Measurements from ENCODE around the gene LMF1.

Gene LMF1

GRCh38 chr16:970766-971581, at the start of gene LMF1:
Gene LMF1 (minus strand): TSS chr16:970984. CDS start chr16:970980, 4 bp downstream.
- DNase-seq (ENCODE audit: low read depth in 2 of 2): peak; percentile 88 to 93

DNA sequence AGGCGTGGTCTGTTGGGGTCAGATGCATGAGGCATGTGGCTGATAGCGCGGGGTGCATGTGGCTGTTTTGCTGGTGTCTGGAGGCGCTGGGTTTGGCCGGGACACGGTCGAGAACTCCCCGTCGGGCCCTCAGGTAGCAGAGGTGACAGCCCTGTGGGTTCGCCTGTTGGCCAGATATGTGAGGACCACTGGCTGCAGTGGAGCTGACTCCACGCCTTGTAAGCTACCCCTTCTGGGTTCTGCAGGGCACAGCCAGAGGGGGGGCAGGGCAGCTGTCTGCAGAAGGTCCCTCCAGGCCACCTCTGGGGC, 49.3 kb upstream of the LMF1 start:
- DNase-seq (ENCODE audit: low read depth in 2 of 2): no peak

GRCh38 chr16:1019231-1020090, 48.7 kb upstream of the LMF1 start:
- no peak for DNase-seq (ENCODE audit: low read depth in 2 of 2)

DNA sequence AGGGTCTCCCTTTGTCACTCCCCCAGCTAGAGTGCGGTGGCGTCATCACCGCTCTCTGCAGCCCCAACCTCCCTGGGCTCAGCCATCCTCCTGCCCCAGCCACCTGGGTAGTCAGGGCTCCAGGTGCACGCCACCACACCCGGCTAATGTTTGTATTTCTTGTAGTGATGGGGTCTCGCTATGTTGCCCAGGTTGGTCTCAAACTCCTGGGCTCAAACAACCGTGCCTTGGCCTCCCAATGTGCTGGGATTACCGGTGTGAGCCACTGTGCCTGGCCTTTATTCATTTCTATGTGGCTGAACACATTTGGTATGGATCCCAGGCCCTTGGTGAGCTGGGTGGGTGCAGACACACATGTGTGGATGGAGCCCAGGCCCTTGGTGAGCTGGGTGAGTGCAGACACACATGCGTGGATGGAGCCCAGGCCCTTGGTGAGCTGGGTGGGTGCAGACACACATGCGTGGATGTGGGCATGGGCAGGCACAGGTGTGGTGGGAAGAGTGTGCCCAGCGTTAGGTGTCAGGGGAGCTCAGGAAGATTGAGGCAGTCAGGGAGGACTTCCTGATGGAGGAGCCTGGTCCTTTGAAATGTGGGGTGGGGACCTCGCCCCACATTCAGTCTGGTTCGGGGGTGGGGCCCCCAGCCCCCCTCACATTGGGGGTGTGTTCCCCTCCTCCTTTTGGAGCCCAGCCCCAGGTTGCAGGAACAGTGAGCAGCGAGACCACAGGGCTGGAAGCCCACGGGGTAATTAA, 47.8 kb upstream of the LMF1 start:
- no peak for DNase-seq (ENCODE audit: low read depth in 2 of 2)

DNA sequence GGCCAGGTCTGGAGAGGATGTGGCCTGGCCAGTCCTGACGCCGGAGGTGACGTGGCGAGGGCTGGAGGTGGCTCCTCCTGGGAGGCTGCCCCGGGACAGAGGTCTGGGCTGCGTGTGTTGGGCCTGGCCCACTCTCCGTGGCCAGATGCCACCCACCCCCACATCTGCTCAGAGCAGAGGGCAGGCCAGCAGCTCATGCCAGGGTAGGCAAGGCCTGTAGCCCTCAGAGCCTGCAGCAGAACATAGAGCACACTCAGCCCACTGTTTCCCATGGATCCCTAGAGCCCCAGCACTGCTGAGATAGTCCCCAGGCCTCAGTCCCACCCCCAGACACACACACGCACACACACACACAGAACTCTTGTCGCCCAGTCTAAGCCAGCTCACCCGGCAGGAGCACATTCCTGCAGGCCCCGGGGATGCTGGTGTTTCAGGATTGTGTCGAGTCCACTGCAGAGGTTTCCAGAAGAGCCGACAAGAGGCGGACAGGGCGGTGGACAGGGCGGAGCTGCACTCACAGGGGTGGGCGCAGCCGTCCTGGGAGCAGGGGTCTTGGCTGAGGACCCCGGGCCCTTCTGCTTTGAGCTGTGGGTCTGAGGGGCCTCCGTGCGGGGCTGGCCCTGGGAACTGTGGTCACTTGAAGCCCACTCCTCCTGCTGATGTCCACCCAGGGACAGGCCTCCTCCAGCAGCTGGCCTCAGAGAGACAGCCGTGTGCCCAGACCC, 44.1 kb upstream of the LMF1 start:
- DNase-seq (ENCODE audit: low read depth in 2 of 2): no peak

- DNase-seq (ENCODE audit: low read depth in 2 of 2): no peak
These were observed 43.4 kb upstream of the LMF1 start for GRCh38 chr16:1014221-1014620.

- no peak for DNase-seq (ENCODE audit: low read depth in 2 of 2)
These were observed 42.8 kb upstream of the LMF1 start for GRCh38 chr16:1013593-1013900.

DNA sequence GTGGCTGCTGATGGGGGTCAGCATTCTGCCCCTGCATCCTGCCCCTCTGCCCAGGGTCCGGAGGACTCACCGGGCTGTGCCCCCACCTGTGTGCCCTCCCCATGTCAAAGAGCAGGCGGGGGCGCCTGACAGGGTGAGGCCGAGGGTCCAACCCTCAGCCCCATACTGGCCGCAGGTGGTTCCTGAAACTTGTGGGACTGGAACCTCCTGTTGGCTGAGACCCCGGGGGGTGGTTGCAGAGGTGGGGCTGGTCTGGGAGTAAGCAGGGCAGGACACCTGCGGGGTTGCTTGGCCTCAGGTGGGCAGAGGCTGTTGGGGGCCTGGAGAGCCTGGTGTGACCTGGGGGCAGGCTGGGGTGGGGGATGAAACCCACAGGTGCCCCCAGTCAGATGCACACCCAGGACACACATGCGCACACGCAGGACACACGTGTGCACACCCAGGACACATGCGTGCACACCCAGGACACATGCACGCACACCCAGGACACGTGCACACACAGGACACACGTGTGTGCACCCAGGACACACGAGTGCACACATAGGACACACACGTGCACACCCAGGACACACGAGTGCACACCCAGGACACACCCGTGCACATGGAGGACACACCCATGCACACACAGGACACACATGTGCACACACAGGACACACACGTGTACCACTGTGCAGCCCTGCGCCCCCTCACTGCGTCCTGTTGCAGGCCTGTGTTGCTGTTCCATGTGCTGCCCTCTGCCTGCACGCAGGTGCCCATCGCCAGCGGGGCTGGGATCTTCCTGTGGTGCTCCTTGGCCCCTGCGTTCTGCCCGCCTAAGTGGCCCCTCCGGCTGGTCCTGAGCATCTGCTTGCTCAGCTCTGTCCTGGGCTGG, 42.2 kb upstream of the LMF1 start:
- no peak for DNase-seq (ENCODE audit: low read depth in 2 of 2)

GRCh38 chr16:1012135-1012534, 41.4 kb upstream of the LMF1 start:
- no peak for DNase-seq (ENCODE audit: low read depth in 2 of 2)

DNA sequence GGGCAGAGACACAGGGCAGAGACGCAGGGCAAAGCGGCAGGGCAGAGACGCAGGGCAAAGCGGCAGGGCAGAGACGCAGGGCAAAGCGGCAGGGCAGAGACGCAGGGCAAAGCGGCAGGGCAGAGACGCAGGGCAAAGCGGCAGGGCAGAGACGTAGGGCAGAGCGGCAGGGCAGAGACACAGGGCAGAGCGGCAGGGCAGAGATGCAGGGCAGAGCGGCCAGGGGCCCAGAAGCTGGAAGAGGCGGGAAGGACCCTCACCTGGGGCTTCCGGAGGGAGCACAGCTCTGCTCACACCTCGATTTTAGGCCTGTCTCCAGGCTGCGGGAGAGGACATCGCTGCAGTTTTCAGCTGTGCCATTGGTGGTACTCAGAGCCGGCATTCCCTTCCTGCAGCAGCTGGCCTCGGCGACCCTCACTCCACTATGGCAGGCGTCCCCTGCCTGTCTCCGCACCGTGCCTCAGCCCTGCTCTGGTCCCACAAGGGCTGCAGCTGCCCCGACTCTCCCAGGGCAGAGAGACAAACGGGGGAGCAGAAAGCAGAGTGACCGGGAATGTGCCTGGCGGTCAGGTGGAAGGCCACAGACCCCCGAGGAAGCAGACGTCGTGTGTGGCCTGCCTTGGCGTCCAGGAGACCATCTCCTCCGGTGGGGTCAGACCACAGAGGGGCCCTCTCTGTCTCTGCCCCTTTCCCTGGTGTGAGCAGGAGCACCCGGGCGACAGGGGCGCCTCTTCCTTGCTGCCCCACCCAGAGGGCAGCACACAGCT, 40.7 kb upstream of the LMF1 start:
- DNase-seq (ENCODE audit: low read depth in 2 of 2): no peak

DNA sequence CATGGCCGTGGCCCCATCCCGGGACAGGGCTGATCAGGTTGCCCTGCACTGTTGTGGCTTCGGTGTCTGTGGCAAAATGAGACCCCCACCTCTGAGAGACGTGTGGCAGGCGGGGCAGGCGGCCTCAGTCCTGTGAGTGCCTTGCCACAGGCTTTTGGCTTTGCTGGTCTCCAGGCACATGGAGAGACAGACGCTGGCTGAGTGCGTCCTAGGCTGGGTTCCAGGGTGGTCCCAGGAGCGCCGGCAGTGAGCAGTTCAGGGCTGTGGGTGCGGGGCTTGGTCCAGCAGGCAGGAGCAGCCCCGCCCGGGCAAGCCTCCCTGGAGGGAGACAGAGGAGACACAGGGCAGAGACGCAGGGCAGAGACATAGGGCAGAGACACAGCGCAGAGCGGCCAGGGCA, 40.0 kb upstream of the LMF1 start:
- no peak for DNase-seq (ENCODE audit: low read depth in 2 of 2)

- no peak for DNase-seq (ENCODE audit: low read depth in 2 of 2)
These were observed 39.5 kb upstream of the LMF1 start for GRCh38 chr16:1010251-1010650.

GRCh38 chr16:1009358-1010150, 38.8 kb upstream of the LMF1 start:
- no peak for DNase-seq (ENCODE audit: low read depth in 2 of 2)

DNA sequence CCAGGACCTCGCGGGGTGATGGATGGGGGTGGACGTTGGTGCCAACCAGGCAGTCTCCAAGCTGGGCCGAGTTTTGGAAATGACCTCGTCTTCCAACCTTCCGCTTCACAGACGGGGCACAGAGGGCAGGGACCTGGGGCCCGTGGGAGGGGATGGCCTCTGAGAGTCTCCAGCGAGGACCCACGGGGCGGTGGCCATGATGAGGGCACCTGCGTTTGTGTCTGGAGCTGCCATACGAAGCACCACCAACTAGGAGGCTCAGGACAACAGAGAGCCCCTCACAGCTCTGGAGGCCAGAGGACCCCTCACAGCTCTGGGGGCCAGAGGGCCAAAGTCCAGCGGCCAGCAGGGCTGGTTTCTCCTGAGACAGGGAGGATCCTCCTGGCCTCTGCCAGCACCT, 37.3 kb upstream of the LMF1 start:
- DNase-seq (ENCODE audit: low read depth in 2 of 2): no peak

DNA sequence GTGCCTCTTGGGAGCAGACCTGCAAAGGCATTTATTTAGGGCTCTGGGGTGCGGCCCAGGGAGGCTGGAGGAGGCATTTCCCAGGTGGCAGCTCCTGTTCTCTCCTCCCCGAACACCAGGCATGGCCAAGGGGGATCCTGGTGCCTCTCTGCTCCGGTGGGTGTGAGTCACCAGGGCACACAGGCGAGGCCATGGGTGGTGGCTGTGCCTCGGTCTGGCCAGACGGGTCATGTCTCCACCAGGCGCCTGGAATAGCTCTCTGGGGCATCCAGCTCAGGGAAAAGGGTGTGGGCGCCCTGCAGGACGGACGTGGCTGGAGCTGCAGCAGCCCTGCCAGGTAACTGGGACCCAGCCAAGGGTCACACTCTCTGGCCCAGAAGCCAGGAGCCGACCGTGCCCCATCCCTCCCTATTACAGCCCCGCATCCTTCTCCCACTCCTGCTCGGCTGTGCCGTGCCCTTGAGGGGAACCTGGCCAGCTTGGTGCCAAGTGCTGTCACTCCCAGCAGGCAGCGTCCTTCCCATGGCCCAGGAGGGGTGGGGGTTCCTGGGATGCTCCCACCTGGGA, 36.6 kb upstream of the LMF1 start:
- DNase-seq (ENCODE audit: low read depth in 2 of 2): no peak

- DNase-seq (ENCODE audit: low read depth in 2 of 2): no peak
These were observed 36.0 kb upstream of the LMF1 start for GRCh38 chr16:1006781-1007180.

- no peak for DNase-seq (ENCODE audit: low read depth in 2 of 2)
These were observed 34.5 kb upstream of the LMF1 start for GRCh38 chr16:1005286-1005685.

- peak in 1 of 2 donors; percentile 25 for DNase-seq (ENCODE audit: low read depth in 2 of 2)
These were observed 32.9 kb upstream of the LMF1 start for GRCh38 chr16:1003391-1004347.
